ENCODE measurements around the gene DEGS2.
"Not testable (repeated sequence)": the region's sequence is repeated elsewhere in the genome, so short reads cannot be mapped to it uniquely, and the experiment has no call there.

The DEGS2 gene

DNA sequence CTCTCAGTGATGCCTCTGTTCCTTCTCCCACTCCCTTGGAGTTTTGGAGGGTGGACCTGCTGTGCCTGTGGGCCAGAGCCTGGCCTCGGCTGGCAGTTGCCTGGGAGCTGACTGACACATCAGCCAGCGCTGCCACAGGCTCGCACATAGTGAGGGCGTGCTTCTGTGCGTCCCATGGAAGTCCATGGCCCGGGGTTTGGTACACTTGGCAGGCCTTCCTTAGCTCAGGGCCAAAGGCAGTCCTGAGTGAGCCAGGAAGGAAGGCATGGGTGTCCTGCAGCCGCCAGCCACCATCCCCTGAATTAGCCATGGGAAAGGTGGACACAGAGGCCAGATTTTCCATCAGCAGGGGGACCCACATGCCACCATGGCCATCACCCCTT lies 1.1 kb upstream of the DEGS2 start:
- no peak overlapping the region for H3K4me3 Mint-ChIP-seq
- no peaks in the 10 kb centered on the region for H3K9me3 Mint-ChIP-seq
- no peaks in the 10 kb centered on the region for H3K4me1 Mint-ChIP-seq (ENCODE audit: low read depth)
- H3K36me3 Mint-ChIP-seq (ENCODE audit: low read depth): no peaks in the 10 kb centered on the region
- no peak for DNase-seq (ENCODE audit: low spot score)
- H3K27me3 Mint-ChIP-seq (ENCODE audit: low read depth): peaks cover 46% of the 10 kb centered on the region
- no peak overlapping the region for H3K27ac Mint-ChIP-seq

DNA sequence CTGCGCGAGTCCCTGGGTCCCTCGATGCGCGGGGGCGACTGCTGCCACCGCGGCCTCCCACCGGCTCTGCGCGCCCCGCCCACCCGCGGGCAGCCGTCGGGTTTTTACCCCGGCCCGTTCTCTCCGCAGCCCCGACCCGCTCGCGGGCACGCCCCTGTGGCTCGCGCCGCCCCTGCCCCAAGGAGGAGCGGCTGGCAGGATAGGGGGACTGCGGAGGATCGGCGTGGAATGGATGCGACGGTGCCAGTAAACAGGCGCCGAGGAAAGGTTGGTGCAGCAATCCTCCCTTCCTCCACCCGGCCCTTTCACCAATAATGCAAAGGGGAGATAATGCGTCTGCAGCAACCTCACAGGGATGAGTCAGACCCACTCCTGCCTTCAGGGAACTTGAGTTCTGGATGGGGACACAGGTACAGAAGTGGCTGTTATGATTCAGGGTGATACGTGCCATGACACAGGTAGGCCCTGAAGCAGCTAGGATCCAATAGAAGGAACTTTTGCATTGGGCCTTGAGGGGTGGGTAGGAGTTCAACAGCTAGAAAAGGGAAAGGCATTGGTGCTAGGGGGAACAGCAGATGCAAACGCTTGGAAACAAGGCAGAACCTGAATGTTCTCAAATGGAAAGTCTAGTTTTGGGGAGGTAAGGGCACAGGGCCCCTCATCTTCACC lies 554 bp upstream of the DEGS2 start:
- peaks cover 42% of the 10 kb centered on the region for H3K27me3 Mint-ChIP-seq (ENCODE audit: low read depth)
- no peak overlapping the region for H3K27ac Mint-ChIP-seq
- peak overlapping the region; percentile 4 for H3K4me3 Mint-ChIP-seq
- H3K4me1 Mint-ChIP-seq (ENCODE audit: low read depth): no peaks in the 10 kb centered on the region
- peaks cover 3% of the 10 kb centered on the region for H3K9me3 Mint-ChIP-seq
- DNase-seq (ENCODE audit: low spot score): peak; percentile 16
- H3K36me3 Mint-ChIP-seq (ENCODE audit: low read depth): peaks cover 1% of the 10 kb centered on the region

DNA sequence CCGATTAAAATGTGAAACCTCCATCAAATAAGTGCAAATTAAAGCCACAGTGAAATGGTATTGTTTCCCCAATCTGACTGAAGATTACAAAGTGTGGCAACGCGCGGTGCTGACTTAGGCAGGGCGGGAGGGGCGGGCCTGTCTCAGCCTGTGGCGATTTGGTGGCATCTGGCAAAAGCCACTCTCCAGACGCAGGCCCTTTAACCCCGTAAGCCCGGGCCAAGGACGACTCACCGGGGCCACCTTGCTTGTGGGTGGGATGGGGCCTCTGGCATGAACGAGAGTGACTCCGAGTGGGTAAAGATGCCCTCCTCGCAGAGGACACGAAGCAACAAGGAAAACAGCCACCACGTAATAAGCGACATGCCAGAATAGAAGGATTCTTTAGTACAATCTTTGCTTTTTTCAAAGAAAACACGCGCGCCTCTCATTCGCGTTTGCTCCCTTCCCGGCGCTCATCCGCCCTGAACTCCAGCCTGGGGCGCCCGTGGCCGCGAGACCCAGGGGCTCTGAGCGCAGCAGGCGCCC lies 815 bp downstream of the DEGS2 start:
- DNase-seq (ENCODE audit: low spot score): no peak
- Mint-ChIP-seq H3K4me3 (peak overlapping the region; percentile 43), H3K9me3 (peaks cover 6% of the 10 kb centered on the region), H3K4me1 (ENCODE audit: low read depth) (no peaks in the 10 kb centered on the region), H3K36me3 (ENCODE audit: low read depth) (peaks cover 4% of the 10 kb centered on the region), H3K27ac (no peak overlapping the region), H3K27me3 (ENCODE audit: low read depth) (peaks cover 39% of the 10 kb centered on the region)

DNA sequence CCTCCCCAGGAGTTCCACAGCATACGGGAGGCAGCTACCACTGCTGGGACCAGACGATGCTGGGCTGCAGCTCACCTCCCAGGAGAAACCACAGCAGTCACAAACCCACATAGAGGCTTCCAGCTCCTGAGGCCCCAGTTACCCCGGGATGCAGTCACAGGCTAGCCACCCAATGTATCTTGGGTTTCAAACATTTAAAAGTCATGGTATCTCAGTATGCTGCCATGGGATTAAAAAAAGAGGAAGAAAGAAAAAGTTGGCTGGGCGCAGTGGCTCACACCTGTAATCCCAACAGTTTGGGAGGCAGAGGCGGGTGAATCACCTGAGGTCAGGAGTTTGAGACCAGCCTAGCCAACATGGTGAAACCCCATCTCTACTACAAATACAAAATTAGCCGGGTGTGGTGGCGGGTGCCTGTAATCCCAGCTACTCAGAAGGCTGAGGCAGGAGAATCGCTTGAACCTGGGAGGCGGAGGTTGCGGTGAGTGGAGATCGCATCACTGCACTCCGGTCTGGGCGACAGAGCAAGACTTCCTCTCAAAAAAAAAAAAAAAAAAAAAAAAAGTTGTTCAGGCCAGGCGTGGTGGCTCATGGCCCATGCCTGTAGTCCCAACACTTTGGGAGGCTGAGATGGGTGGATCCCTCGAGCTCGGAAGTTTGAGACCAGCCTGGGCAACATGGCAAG lies 1.8 kb downstream of the DEGS2 start:
- not testable (repeated sequence) for H3K4me1 Mint-ChIP-seq (ENCODE audit: low read depth); H3K27ac Mint-ChIP-seq; H3K9me3 Mint-ChIP-seq; H3K36me3 Mint-ChIP-seq (ENCODE audit: low read depth); DNase-seq (ENCODE audit: low spot score)
- peaks cover 37% of the 10 kb centered on the region for H3K27me3 Mint-ChIP-seq (ENCODE audit: low read depth)
- H3K4me3 Mint-ChIP-seq: peak overlapping the region; percentile 42

DNA sequence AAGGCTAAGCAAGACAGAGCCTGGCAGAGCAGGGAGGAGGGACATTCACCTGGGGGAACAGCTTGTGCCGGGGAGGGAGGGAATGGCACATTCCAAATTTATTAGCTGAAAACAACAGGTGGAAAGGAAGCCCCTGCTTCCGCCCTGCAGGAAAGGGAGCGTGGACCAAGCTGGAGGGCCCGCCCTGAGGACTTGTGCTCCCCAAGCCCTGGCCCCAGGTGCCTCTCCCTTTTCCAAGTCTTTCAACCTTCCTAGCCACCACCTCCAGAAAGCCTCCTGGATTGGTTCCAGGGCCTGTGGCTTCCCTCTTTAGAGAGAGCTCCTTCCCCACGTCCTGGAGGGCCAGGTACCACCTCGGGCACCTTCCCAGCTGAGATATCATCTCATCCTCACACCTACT lies 2.7 kb downstream of the DEGS2 start:
- Mint-ChIP-seq H3K36me3 (ENCODE audit: low read depth) (peaks cover 4% of the 10 kb centered on the region), H3K4me1 (ENCODE audit: low read depth) (no peaks in the 10 kb centered on the region), H3K9me3 (peaks cover 6% of the 10 kb centered on the region), H3K27ac (no peak overlapping the region), H3K27me3 (ENCODE audit: low read depth) (peaks cover 37% of the 10 kb centered on the region), H3K4me3 (no peak overlapping the region)
- no peak for DNase-seq (ENCODE audit: low spot score)

DNA sequence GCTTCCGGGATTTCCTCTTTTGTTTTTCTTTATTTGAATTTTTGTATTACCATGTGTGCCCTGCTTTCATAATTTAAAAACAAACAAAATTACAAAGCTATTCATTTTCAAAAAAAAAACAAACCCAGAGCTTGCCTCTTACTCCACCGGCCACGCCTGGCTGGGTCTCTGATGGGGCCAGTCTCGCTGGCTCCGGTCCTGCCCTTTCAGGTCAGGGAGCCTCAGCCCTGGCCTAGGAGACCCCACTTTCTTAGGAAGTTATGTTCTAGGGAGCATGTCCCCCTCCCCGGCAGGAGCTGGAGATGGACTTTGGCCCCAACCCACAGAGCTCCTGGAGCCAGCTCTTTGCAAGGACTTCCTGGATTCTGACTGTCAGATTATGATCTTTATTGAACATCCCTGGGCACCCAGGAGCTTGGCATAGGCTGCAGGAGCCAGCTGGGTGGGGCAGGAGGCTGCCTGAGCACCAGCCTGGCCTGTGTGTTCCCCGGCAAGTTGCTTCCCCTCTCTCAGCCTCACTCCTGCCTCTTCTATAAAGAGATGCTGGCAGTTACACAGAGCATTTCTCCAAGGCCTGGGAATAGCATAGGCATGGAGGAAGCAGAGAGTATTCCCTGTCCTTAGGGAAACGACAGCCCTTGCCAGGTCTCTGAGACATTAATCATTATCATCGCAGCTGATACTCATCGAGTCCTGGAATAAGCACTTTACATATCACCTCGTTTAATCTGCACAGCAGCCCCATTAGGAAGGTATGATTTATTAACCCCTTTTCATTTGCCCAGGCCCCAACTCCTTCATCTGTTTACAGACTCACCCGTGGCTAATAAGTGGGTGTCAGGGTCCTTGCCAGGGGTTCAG lies 3.5 kb downstream of the DEGS2 start:
- peaks cover 34% of the 10 kb centered on the region for H3K27me3 Mint-ChIP-seq (ENCODE audit: low read depth)
- peaks cover 4% of the 10 kb centered on the region for H3K36me3 Mint-ChIP-seq (ENCODE audit: low read depth)
- no peak overlapping the region for H3K27ac Mint-ChIP-seq
- no peak for DNase-seq (ENCODE audit: low spot score)
- no peaks in the 10 kb centered on the region for H3K4me1 Mint-ChIP-seq (ENCODE audit: low read depth)
- peaks cover 6% of the 10 kb centered on the region for H3K9me3 Mint-ChIP-seq
- H3K4me3 Mint-ChIP-seq: no peak overlapping the region

DNA sequence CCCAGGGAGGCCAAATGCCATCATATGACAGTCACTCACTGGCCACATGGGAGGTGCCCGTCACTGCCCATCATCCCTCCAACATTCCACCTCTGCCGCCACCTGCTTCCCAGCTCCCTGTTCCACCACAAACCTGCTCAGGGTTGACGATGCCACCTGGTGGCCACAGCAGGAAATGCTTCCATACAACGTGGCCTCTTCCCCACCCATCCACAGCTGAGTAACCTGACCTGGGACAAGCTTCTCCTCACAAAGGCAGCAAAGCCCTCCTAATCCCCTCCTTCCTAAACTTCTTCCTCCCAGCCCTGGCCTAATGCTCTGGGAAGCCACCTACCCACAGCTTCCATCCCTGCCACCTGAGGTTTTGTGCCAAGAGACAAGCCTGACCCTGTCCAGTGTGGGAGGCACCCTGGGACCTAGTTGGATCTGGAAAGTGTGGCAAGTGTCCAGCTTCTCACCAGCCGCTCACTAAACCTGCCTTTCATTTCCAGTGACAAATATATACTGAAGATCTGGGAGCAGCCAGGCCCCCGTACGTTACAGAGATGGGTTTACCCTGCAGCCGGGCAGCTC lies 4.3 kb downstream of the DEGS2 start:
- no peak for DNase-seq (ENCODE audit: low spot score)
- Mint-ChIP-seq H3K4me1 (ENCODE audit: low read depth) (no peaks in the 10 kb centered on the region), H3K4me3 (no peak overlapping the region), H3K27me3 (ENCODE audit: low read depth) (peaks cover 26% of the 10 kb centered on the region), H3K36me3 (ENCODE audit: low read depth) (peaks cover 4% of the 10 kb centered on the region), H3K27ac (no peak overlapping the region), H3K9me3 (peaks cover 6% of the 10 kb centered on the region)

DNA sequence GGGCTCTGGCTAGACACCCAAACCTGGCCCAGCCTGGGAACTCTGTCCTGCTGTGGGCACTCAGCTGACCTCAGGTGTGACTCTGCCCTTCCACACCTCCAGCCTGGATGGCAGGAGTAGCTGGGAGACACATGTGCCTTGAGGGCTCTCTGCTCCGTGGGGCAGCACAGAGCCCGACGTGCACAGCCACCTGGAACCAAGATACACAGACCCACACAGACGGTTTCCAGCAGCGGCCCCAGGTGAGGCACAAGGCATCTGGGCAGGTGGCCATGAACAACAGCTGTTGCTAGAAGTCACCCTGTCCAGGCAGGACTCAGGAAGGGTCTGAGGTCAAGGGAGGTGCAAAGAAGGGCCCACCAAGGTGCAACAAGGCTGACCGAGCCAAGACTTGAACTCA lies 5.9 kb downstream of the DEGS2 start:
- peaks cover 4% of the 10 kb centered on the region for H3K36me3 Mint-ChIP-seq (ENCODE audit: low read depth)
- peaks cover 6% of the 10 kb centered on the region for H3K9me3 Mint-ChIP-seq
- peaks cover 21% of the 10 kb centered on the region for H3K27me3 Mint-ChIP-seq (ENCODE audit: low read depth)
- no peak overlapping the region for H3K4me3 Mint-ChIP-seq
- H3K4me1 Mint-ChIP-seq (ENCODE audit: low read depth): no peaks in the 10 kb centered on the region
- no peak overlapping the region for H3K27ac Mint-ChIP-seq
- no peak for DNase-seq (ENCODE audit: low spot score)

DNA sequence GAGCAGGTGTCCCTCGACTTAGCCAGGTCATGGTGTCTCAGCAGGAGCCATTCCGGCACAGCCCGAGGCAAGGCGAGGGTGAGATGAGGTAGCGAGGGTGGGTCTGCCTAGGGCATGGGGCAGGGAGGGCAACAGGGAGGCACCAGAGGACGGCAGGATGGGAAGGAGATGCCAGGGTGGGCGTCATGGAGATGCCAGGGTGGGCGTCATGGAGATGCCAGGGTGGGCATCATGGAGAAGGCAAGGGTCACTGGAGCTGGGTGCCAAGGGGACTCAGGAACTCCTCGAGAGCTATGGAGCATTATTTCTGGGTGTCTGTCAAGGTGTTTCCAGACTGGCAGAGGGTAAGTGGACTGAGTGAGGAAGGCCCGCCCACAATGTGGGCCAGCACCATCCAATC lies 7.4 kb downstream of the DEGS2 start:
- DNase-seq (ENCODE audit: low spot score): no peak
- H3K27ac Mint-ChIP-seq: peak overlapping the region; percentile 11
- H3K36me3 Mint-ChIP-seq (ENCODE audit: low read depth): peaks cover 4% of the 10 kb centered on the region
- peaks cover 6% of the 10 kb centered on the region for H3K9me3 Mint-ChIP-seq
- H3K27me3 Mint-ChIP-seq (ENCODE audit: low read depth): peaks cover 9% of the 10 kb centered on the region
- no peak overlapping the region for H3K4me3 Mint-ChIP-seq
- peaks cover 3% of the 10 kb centered on the region for H3K4me1 Mint-ChIP-seq (ENCODE audit: low read depth)

DNA sequence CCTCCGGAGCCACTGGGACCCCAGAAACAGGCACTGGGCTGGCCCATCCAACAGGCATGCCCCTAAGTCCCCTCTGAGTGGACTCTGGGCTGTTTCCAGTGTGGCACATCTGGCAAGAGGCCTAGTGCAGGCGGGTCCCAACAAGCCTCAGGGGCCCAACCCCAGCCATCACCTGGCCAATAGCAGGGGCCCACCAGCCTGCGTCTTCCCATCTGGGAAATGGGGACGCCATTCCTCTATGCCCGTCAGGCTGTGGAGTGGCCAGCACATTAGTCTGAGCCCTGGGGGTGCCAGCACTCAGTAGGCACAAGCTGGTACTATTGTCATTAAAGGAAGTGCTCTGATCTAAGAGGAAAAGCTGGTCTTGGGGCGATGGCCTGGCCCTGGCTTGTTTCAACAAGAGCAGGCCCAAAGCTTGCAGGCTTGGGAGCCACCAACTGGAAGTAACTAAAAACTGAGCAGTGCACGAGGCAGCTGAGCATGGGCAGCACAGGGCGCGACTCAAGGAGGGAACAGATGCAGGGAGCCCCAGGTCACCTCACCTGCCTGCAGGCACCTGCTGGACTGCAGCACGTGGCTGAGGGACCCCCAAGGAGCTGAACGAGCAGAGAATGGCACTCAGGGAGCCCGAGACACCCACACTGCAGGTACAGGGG lies 8.4 kb downstream of the DEGS2 start:
- Mint-ChIP-seq H3K36me3 (ENCODE audit: low read depth) (peaks cover 4% of the 10 kb centered on the region), H3K4me1 (ENCODE audit: low read depth) (peaks cover 4% of the 10 kb centered on the region), H3K9me3 (peaks cover 6% of the 10 kb centered on the region), H3K4me3 (no peak overlapping the region), H3K27ac (no peak overlapping the region), H3K27me3 (ENCODE audit: low read depth) (peaks cover under 1% of the 10 kb centered on the region)
- no peak for DNase-seq (ENCODE audit: low spot score)

DNA sequence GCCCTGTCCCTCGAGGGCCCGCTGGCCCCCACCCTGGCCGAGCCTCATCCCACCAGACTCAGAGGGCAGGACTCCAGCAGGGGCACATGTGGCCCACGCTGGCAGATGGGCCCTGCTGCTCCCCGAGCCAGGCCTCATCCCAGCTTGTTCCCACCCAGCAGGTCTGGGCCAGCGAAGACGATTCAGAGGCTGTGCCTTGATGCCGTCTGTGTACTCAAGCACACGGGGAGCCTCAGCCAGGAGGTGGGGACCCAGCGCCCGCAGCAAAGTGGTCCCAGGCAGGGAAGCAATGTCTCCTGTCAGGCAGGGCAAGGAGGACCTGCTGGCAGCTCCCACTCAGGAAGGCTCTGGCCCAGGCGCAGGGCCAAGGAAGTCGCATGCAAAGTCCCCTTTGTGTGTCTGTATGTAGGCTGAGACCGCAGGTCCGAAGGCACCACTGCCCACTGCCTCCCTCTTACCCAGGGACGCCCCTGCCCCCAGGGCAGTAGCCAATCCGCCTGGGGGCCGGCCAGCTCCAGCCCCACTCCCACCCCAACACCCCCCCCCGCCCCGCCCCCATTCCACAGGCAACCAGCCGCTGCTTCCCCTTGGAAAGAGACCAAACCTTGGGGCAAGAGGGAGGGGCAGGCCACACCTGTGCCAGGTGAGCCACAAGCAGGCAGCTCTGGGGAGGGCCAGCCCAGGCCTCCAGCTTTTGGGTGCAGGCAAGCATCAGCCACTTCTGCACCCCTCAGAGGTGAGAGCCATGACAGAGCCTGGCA lies 9.4 kb downstream of the DEGS2 start:
- no peak for DNase-seq (ENCODE audit: low spot score)
- peaks cover 3% of the 10 kb centered on the region for H3K9me3 Mint-ChIP-seq
- no peak overlapping the region for H3K27ac Mint-ChIP-seq
- peaks cover 4% of the 10 kb centered on the region for H3K36me3 Mint-ChIP-seq (ENCODE audit: low read depth)
- no peaks in the 10 kb centered on the region for H3K27me3 Mint-ChIP-seq (ENCODE audit: low read depth)
- H3K4me3 Mint-ChIP-seq: no peak overlapping the region
- H3K4me1 Mint-ChIP-seq (ENCODE audit: low read depth): peaks cover 4% of the 10 kb centered on the region

DNA sequence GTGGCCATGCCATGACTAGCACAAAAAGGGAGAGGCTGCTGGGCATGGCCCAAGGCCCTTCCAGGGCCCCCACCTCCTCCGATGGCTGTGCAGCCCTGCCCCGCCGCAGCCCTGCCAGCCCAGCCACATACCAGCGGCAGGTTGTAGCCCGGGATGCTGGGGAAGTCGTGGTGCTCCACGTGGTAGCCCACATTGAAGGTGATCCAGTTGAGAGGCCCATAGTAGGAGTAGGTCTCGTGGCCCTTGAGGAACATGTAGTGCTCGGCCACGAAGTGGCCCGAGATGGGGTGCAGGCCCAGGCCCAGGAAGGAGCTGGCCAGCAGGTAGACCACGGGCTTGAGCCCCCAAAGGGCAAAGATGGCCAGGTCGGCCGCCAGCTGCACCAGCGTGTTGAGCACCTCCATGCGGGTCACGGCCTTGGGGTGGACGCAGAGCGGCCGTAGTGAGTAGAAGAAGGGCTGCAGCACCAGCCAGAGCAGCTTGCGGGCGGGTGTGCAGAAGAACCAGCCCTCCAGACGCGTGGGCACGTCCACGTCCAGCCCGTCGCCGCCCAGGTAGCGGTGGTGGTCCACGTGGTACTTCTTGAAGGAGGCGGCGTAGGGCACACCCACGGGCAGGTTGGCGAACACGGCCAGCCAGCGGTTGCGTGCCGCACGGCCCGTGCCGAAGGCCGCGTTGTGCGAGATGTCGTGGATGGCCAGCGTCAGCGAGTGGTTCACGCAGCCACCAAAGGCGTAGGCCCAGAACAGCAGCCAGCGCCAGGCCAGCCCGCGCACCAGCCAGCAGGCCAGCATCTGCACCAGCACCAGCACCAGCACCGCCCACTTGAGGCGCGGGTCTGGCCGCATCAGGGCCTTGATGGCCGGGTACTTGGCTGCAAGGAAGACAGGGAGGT lies 10.4 kb downstream of the DEGS2 start:
- no peak for DNase-seq (ENCODE audit: low spot score)
- Mint-ChIP-seq H3K4me1 (ENCODE audit: low read depth) (peaks cover 4% of the 10 kb centered on the region), H3K27ac (peak overlapping the region; percentile 72), H3K36me3 (ENCODE audit: low read depth) (peaks cover 3% of the 10 kb centered on the region), H3K9me3 (no peaks in the 10 kb centered on the region), H3K27me3 (ENCODE audit: low read depth) (no peaks in the 10 kb centered on the region), H3K4me3 (no peak overlapping the region)
